Body of pancreas (tissue), 4 donors: Measurements from ENCODE around the gene EMX1. TPM values are rescaled to one million over a fixed set of nuclear protein-coding genes. Genes with fewer than 3 reads are reported as not detected.
A peak's percentile ranks its signal among the peaks of the same experiment; 100 is the strongest.

ENCODE experiments used
- ATAC-seq: fragments of 150-250 bp; one replicate; pipeline ENCODE4 v1.9.1; 2016
- DNase-seq, 4 donors: peaks; one replicate each; pipeline ENCODE4 v3.0.0-alpha.2; 2019
- H3K27ac ChIP-seq, 4 donors: fragments of 200-600 bp; sonication (generic); 1 replicate in 3 of 4; 2 replicates in 1 of 4; pipeline versions ENCODE4 v1.5.1 to v1.6.1; 2016 to 2019; ENCODE audit warnings: mild to moderate bottlenecking in 1 of 4, mixed read lengths in 1 of 4, moderate library complexity in 1 of 4
- H3K27me3 ChIP-seq, 2 donors: fragments of 200-600 bp; sonication (generic); one replicate each; pipeline ENCODE4 v1.6.0; 2016; ENCODE audit warnings: mild to moderate bottlenecking in 1 of 2
- H3K36me3 ChIP-seq, 2 donors: fragments of 200-600 bp; sonication (generic); replicated peaks in 1 of 2; 2 replicates each; pipeline ENCODE4 v1.5.1; 2016; ENCODE audit warnings: low read depth in 2 of 2; ENCODE audit not compliant: insufficient read depth in 1 of 2
- H3K4me1 ChIP-seq: fragments of 200-600 bp; sonication (generic); one replicate; pipeline ENCODE4 v1.6.0; 2016
- H3K4me3 ChIP-seq, 2 donors: fragments of 200-600 bp; sonication (generic); 1 replicate in 1 of 2; 2 replicates in 1 of 2; pipeline ENCODE4 v1.5.1; 2016 to 2019
- H3K9me3 ChIP-seq, 3 donors: fragments of 200-600 bp; sonication (generic); 1 replicate in 2 of 3; 2 replicates in 1 of 3; pipeline ENCODE4 v1.5.1; 2016
- POLR2A ChIP-seq, 3 donors: fragments of 450-650 bp; IDR thresholded peaks; one replicate each; pipeline ENCODE4 v1.6.1; 2016; ENCODE audit warnings: antibody characterized with exemption in 3 of 3, mild to moderate bottlenecking in 2 of 3
- WGBS, 2 donors: methylation state at CpG; one replicate each; pipeline ENCODE4 v1.1.5; 2017; 5-methylcytosine and 5-hydroxymethylcytosine counted together
- intact Hi-C: fragments of 100-400 bp; cut with DNase I; formaldehyde crosslinking; loops from one replicate; pipeline ENCODE4 v1.15.1; 2023
- total RNA-seq, 2 donors: library from RNA; depleted of rRNA; stranded (reverse); fragments of >200 nt; gene quantifications; one replicate each; pipeline ENCODE4 v1.1.0, GENCODE V29; 2016
- TF ChIP-seq, protein P1 (sequence below), 7 experiments: fragments of 450-650 bp in 4 of 7; fragments of 200-600 bp in 3 of 7; sonication (generic) in 3 of 7; IDR thresholded peaks; one replicate each; pipeline ENCODE4 v1.5.1; 2016 to 2019; ENCODE audit warnings: antibody characterized with exemption in 7 of 7

The EMX1 gene
- total RNA-seq, 2 donors from 2014 or later = 0.26 to 0.33 TPM

DNA sequence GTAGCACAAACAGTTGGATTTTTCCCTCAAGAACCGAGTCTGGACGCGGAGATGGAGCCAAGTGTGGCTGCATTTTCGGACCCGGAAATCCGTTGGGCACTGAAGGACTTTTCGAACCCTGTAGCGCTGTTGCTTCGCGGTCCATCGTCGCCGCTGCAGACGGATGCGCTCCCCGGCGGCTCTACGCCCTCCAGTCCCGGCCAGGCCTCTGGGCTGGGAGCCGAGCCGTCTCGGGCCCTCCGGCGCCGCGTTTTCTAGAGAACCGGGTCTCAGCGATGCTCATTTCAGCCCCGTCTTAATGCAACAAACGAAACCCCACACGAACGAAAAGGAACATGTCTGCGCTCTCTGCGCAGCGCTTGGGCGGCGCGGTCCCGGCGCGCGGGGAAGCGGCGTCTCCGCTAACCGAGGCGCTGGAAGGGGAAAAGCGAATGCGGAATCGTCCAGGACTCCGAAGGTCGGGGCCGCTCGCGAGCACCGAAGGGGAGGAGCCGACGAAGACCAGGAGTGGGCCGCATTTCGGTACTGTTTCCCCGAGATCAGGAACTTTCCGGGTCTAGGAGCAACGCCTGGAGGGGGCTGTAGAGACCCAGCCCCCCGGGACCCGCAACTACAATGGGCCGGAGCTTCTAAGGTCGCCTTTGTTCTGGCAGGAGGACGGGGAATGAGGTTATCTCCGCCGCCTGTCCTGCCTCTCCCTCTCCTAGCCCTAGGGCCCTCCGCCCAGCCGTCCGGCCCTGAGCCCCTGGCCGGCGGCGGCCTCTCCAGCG is 3.2 kb downstream of the EMX1 start:
- H3K27me3 ChIP-seq = peaks cover 7 to 64% of the 10 kb centered on the region in 2 donors
- DNase-seq (peak in 1 of 4 donors; percentile 11), ATAC-seq (no peak)
- TF ChIP-seq POLR2A (IDR thresholded peaks at IDR 0.05) = no peak
- TF ChIP-seq, protein P1, sequence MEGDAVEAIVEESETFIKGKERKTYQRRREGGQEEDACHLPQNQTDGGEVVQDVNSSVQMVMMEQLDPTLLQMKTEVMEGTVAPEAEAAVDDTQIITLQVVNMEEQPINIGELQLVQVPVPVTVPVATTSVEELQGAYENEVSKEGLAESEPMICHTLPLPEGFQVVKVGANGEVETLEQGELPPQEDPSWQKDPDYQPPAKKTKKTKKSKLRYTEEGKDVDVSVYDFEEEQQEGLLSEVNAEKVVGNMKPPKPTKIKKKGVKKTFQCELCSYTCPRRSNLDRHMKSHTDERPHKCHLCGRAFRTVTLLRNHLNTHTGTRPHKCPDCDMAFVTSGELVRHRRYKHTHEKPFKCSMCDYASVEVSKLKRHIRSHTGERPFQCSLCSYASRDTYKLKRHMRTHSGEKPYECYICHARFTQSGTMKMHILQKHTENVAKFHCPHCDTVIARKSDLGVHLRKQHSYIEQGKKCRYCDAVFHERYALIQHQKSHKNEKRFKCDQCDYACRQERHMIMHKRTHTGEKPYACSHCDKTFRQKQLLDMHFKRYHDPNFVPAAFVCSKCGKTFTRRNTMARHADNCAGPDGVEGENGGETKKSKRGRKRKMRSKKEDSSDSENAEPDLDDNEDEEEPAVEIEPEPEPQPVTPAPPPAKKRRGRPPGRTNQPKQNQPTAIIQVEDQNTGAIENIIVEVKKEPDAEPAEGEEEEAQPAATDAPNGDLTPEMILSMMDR (IDR thresholded peaks at IDR 0.05) = no peak
- no peaks in the 10 kb centered on the region for H3K36me3 ChIP-seq
- peaks cover 57% of the 10 kb centered on the region for H3K4me1 ChIP-seq
- H3K9me3 ChIP-seq = no peaks in the 10 kb centered on the region
- 12 to 35% methylated on average over 34 to 77 of the region's 77 CpGs for WGBS, 2 donors
- no peak overlapping the region for H3K27ac ChIP-seq
- no peak overlapping the region for H3K4me3 ChIP-seq
- intact Hi-C loops = loop anchor here (5.0 kb wide), 1 partner anchor 33 kb away; the partner anchor contains the start of gene SPR

GRCh38 chr2:72921088-72921851 is 4.0 kb downstream of the EMX1 start:
- H3K27me3 ChIP-seq = peaks cover 7 to 62% of the 10 kb centered on the region in 2 donors
- H3K4me1 ChIP-seq = peaks cover 50% of the 10 kb centered on the region
- DNase-seq (peak in 1 of 4 donors; percentile 5), ATAC-seq (no peak)
- TF ChIP-seq, protein P1 (IDR thresholded peaks at IDR 0.05) = no peak
- no peak for TF ChIP-seq POLR2A (IDR thresholded peaks at IDR 0.05)
- no peaks in the 10 kb centered on the region for H3K9me3 ChIP-seq
- H3K36me3 ChIP-seq = no peaks in the 10 kb centered on the region
- intact Hi-C loops = loop anchor here (5.0 kb wide), 1 partner anchor 34 kb away; the partner anchor contains the start of gene SPR
- H3K27ac ChIP-seq = no peak overlapping the region
- 50 to 72% methylated on average over 14 to 15 of the region's 15 CpGs for WGBS, 2 donors
- H3K4me3 ChIP-seq = no peak overlapping the region

DNA sequence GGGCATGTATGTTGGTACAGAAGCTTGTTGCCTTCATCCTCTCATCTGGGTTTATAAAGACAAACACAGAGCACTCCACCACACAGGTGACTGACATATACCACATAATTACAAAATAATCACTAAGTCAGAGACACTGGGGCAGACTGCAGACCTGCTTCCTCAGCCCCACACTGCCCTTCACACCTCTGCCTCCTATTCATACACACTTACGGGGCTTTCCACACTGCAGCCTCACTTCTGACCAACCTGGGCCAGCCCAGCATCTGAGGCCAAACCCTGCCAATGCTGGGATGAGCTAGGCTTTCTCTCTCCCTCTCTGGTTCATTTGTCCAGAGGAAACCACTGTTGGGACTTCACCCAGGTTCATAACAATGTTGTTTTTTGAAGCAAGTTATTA is 4.5 kb downstream of the EMX1 start:
- no peak for DNase-seq
- ATAC-seq = no peak
- 89 to 100% methylated on average over 1 of the region's 1 CpG for WGBS, 2 donors
- intact Hi-C loops = loop anchor here (5.0 kb wide), 1 partner anchor 35 kb away; the partner anchor contains the start of gene SPR
- no peaks in the 10 kb centered on the region for H3K36me3 ChIP-seq
- no peak for TF ChIP-seq POLR2A (IDR thresholded peaks at IDR 0.05)
- TF ChIP-seq, protein P1 (IDR thresholded peaks at IDR 0.05) = no peak
- H3K4me1 ChIP-seq = peaks cover 44% of the 10 kb centered on the region
- no peaks in the 10 kb centered on the region for H3K9me3 ChIP-seq
- no peak overlapping the region for H3K27ac ChIP-seq
- peaks cover 7 to 62% of the 10 kb centered on the region in 2 donors for H3K27me3 ChIP-seq
- H3K4me3 ChIP-seq = no peak overlapping the region

DNA sequence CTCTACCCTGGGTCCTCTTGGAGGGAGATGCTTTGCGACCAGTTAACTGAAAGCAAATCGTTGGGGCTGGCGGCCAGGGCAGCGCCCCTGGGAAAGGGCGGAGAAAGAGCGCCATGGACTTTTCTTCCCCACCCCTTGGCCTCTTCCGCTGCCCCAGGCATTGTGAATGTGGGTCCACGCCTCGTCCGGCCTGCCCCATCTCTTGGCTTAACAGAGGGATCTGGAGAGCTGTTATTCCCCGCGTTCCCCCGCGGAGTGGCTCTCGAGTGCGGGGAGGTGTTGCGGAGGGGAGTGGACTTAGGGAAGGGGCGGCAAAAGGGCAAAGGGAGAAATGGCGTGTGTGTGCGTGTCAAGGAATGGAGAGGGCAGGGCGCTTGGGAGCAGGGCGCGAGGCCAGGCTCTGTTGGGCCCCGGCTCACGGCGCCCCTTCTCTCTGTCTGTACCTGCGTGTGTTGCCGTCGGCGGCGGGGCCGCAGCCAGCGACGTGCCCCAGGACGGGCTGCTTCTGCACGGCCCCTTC is 6.6 kb downstream of the EMX1 start:
- ATAC-seq = no peak
- DNase-seq = peak in 2 of 4 donors; percentile 1 to 7
- Histone ChIP-seq H3K4me1 (peaks cover 24% of the 10 kb centered on the region), H3K4me3 (no peak overlapping the region), H3K36me3 (no peaks in the 10 kb centered on the region), H3K27ac (no peak overlapping the region), H3K9me3 (no peaks in the 10 kb centered on the region), H3K27me3 (peaks cover 7 to 47% of the 10 kb centered on the region in 2 donors)
- intact Hi-C loops = loop anchor here (5.0 kb wide), 1 partner anchor 37 kb away; the partner anchor contains the start of gene SPR
- no peak for TF ChIP-seq POLR2A (IDR thresholded peaks at IDR 0.05)
- TF ChIP-seq, protein P1 (IDR thresholded peaks at IDR 0.05) = no peak
- WGBS, 2 donors = 11 to 12% methylated on average over 29 to 36 of the region's 36 CpGs
